GM18951 (cell line): Measurements from ENCODE around the gene SLC12A2.

Experiments used
- POLR2A ChIP-seq: IDR thresholded peaks from 4 replicates; pipeline ENCODE4 v1.6.1; 2011; ENCODE audit warnings: mild to moderate bottlenecking; ENCODE audit not compliant: insufficient read length, insufficient read depth; ENCODE audit errors: extremely low read depth
- in situ Hi-C: fragments of 300-500 bp; cut with MboI; formaldehyde crosslinking; loops from one replicate; pipeline ENCODE4 v1.12.0; 2022; ENCODE audit warnings: low sequenced_read_pairs, mixed read lengths, inconsistent platforms; ENCODE audit not compliant: unreplicated experiment

SLC12A2 gene

DNA sequence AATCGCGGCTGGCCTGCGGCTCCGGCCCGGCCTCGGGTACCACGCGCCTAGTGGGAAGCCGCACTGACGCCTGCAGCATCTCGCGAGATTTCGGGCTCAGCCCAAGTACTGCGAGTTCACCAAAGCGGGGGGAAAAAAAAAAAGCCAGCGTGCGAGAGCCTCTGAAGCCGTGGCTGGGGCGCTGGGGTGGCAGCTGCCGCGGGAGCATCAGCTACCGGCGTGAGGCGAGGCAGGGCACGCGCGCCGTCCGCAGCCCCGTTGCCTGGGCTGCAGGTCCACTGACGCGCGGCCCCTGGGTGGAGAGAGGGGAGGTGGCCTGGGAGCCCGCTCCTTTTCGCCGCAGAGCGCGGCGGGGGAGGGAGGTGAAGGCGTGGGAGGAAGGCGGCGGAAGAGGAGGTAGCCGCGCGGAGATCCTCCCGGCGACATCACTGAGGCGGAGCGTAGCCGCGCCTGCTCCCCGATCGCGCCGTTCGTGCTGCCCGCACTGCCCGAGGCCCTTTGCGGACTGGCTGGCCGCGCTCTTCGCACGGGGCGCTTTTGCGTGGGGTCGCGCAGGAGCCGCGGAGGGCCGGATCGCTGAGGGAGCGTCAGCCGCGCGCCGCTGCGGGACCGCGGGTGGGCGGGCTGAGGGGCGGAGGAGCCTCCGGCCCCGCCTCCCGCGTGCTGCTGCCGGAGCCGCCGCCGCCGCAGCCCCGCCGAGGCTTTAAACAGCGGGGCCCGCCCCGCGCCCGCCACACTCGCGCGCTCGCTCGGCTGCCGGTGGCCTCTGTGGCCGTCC is at the start of gene SLC12A2:
Gene SLC12A2 (plus strand): TSS at position 734 of the 778 bp plus-strand sequence. CDS start 189 bp downstream, outside the sequence.
- peak; percentile 96 for TF ChIP-seq POLR2A
- in situ Hi-C loops: no loop called here

- in situ Hi-C loops: no loop called here
- TF ChIP-seq POLR2A: no peak
Observed at GRCh38 chr5:128035689-128036088, 47.9 kb upstream of the SLC12A2 start.

DNA sequence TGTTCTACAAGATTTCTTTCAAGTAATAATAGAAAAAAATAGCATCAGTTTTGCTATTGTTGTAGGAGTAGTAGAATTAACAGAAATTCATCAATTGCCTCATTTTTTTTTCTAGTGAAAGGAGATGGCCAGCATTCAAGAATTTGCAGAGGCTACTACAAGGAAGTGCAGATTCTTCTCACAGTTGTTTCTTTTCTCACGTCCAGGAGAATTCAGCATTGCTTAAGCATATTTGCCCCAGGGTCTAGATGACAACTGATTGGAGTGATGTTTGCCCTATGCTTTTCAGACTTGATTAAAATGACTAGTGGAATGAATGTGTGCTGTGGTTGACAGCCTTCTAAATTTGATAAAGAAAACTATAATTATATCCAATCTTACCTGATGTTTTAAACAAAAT is 46.6 kb upstream of the SLC12A2 start:
- in situ Hi-C loops: no loop called here
- TF ChIP-seq POLR2A: no peak

DNA sequence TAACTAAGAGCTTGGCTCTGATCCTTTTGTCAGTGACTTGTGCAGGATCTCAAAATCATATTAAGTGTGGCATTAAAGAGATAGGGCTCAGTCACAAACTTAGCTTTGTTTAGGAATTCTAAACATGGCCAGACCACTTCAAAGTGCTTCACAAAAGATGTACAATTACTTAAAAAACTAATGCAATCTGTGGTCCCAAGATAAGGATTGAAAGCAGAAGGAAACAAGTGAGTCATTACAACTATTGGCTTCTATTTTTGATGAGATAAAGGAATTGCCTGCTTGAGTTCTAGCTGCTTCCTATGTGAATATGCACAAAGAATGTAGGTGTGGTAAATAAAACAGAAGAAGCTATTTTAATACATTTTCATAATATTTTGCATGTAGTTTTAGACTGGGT is 44.9 kb upstream of the SLC12A2 start:
- TF ChIP-seq POLR2A: no peak
- in situ Hi-C loops: no loop called here

GRCh38 chr5:128040927-128041326 is 42.6 kb upstream of the SLC12A2 start:
- in situ Hi-C loops: no loop called here

GRCh38 chr5:128052780-128053179 is 30.8 kb upstream of the SLC12A2 start:
- no peak for TF ChIP-seq POLR2A
- in situ Hi-C loops: no loop called here

More at GRCh38 chr5:128040927-128041326, 42.6 kb upstream of the SLC12A2 start:
- no peak for TF ChIP-seq POLR2A

GRCh38 chr5:128053291-128053954 is 30.1 kb upstream of the SLC12A2 start:
- no peak for TF ChIP-seq POLR2A
- in situ Hi-C loops: no loop called here

DNA sequence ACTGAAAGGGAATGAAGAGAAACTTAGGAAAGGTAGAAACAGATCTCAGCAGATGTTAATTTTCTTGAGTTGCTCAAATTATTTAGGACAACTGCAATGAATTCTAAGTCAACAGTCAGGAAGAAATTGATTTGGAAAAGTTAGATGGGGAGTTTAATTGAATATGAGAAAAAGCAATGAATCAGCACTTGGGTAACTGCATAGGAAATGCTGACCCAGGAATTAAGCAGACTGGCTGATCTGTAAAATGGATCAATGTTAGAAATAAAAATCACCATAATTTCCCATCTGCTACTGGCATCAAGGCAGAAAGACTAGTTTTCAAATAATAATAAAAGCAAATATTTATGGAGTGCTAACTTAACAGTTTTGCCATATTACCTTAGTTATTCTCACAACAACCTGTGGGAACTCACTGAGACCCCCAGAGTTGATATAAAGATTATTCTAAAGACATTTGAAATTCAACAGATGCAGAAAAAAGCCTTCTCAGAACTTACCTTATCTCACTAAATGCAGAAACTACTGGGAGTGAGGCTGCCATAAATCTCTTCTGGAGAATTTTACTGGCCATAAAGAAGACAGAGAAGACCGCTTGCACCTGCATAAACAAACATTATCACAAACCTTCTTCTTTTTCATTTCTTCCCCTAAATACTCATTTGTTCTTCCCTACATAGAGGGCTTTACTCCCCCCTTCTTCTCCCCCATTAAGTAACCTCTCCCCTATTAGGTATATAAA is 22.8 kb upstream of the SLC12A2 start:
- TF ChIP-seq POLR2A: no peak
- in situ Hi-C loops: no loop called here

- in situ Hi-C loops: no loop called here
- TF ChIP-seq POLR2A: no peak
Observed at GRCh38 chr5:128062172-128062746, 21.3 kb upstream of the SLC12A2 start.

DNA sequence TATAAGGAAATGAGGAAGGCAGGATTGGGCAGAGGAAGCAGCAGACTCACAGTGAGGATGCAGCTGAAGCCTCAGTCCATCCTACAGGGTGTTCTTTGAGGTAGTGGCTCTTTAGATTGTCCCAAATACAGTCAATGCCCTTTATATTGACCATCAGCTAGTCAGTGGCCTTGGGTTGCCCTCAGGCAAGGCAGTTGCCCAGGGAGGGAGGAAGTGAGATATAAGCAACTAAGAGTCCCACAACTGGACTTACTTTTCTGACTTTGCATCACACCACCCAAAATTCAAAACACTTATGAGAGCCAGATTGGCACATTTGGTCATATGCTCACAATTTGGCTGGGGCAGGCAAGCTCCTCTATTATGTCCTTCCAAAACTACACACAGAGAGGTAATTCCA is 9.4 kb upstream of the SLC12A2 start:
- TF ChIP-seq POLR2A: no peak
- in situ Hi-C loops: no loop called here

- in situ Hi-C loops: no loop called here
Observed at GRCh38 chr5:128074953-128075352, 8.6 kb upstream of the SLC12A2 start.

DNA sequence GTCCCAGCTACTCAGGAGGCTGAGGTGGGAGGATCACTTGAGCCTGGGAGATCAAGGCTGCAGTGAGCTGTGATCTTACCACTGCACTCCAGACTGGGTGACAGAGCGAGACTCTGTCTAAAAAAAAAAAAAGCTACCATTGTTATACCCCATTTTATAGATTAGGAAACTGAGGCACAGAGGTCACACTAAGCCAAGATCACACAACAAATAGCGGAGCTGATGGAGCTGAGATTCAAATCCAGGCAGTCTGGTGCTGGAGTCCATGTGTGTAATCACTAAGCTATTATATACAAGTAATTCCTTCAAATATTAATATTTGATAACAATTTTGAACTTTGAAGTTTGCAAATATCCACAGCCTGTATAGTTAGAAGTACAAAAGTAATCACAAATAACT is 6.0 kb upstream of the SLC12A2 start:
- in situ Hi-C loops: no loop called here
- TF ChIP-seq POLR2A: no peak

More at GRCh38 chr5:128074953-128075352, 8.6 kb upstream of the SLC12A2 start:
- TF ChIP-seq POLR2A: no peak
